ENCODE data around the gene ZNF346. TPM values are rescaled to one million over a fixed set of nuclear protein-coding genes. Genes with fewer than 3 reads are reported as not detected.

The ZNF346 gene
- total RNA-seq, 1 experiment from 2014 or later, result 18.4 TPM

DNA sequence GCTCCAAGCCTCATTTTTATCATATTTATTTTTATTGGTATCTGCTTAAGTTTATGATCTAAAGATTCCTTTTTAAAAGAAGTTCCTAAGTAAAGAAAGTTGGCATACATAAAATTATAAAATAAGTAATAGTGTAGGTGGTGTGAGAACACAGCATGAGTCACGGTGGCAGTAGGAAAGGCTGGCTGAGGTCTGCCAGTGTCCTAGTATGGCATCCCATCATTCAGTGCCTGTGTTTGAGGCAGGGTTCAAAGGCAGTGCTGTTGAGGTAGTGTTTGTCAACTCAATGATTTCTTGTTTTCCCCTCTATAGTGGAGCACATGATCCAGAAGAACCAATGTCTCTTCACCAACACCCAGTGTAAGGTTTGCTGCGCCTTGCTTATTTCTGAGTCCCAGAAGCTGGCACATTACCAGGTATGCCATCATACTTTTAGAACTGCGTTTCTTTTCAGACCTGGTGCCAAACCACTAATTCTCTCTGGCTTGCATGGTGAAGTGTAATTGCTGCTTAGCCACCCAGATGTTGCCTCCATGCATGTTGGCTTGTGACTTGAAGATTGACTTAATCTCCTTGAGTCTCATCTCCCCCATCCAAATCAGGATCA lies 18.4 kb downstream of the ZNF346 start (continued):
- TF ChIP-seq, protein P1, sequence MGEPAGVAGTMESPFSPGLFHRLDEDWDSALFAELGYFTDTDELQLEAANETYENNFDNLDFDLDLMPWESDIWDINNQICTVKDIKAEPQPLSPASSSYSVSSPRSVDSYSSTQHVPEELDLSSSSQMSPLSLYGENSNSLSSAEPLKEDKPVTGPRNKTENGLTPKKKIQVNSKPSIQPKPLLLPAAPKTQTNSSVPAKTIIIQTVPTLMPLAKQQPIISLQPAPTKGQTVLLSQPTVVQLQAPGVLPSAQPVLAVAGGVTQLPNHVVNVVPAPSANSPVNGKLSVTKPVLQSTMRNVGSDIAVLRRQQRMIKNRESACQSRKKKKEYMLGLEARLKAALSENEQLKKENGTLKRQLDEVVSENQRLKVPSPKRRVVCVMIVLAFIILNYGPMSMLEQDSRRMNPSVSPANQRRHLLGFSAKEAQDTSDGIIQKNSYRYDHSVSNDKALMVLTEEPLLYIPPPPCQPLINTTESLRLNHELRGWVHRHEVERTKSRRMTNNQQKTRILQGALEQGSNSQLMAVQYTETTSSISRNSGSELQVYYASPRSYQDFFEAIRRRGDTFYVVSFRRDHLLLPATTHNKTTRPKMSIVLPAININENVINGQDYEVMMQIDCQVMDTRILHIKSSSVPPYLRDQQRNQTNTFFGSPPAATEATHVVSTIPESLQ (CRISPR knock-in tag; IDR thresholded peaks at IDR 0.05), result no peak
- TF ChIP-seq, protein P2, sequence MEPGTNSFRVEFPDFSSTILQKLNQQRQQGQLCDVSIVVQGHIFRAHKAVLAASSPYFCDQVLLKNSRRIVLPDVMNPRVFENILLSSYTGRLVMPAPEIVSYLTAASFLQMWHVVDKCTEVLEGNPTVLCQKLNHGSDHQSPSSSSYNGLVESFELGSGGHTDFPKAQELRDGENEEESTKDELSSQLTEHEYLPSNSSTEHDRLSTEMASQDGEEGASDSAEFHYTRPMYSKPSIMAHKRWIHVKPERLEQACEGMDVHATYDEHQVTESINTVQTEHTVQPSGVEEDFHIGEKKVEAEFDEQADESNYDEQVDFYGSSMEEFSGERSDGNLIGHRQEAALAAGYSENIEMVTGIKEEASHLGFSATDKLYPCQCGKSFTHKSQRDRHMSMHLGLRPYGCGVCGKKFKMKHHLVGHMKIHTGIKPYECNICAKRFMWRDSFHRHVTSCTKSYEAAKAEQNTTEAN (CRISPR knock-in tag; IDR thresholded peaks at IDR 0.05), result no peak

DNA sequence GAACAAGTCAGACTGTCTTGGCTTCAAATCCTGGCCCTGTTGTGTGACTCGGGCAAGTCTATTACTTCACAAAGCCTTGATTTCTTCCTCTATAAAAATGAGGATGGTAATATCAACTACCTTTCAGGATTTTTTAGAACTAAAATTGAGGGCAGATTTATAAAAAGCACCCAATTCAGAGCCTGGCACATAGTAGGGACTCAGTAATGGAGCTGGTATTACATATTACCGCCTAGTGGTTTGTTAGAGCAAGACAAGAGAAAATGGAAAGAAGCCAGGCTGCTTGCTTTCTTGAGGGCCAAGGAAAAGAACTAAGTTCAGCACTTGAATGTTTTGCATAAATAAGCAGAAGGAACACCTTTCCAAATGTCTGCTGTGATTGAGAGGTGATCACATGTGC lies 19.4 kb downstream of the ZNF346 start:
- DNase-seq (ENCODE audit: low spot score), result no peak
- H3K27ac Mint-ChIP-seq, result no peak overlapping the region
- ChIA-PET POLR2A (interaction anchor here (0.6 kb wide), 1 partner anchor 29 kb away, joined by 7 read pairs; no protein-coding TSS in a partner anchor), CTCF (interaction anchor here (0.6 to 1.7 kb wide), 8 partner anchors 8 to 261 kb away, joined by 3 to 8 read pairs (median 4); partner anchors contain the start of gene ZNF346)
- peaks cover 34% of the 10 kb centered on the region for H3K36me3 Mint-ChIP-seq
- H3K4me3 Mint-ChIP-seq, result no peak overlapping the region
- ATAC-seq, result no peak
- H3K9me3 Mint-ChIP-seq, result no peaks in the 10 kb centered on the region
- no peaks in the 10 kb centered on the region for H3K27me3 Mint-ChIP-seq (ENCODE audit: low read depth)
- no peaks in the 10 kb centered on the region for H3K4me1 Mint-ChIP-seq
- no peak for TF ChIP-seq RELA (CRISPR knock-in tag; IDR thresholded peaks at IDR 0.05; ENCODE audit: borderline replicate concordance)
- TF ChIP-seq MYBL2 (CRISPR knock-in tag; IDR thresholded peaks at IDR 0.05), result no peak
- no peak for TF ChIP-seq HMGA2 (CRISPR knock-in tag; IDR thresholded peaks at IDR 0.05)
- no peak for TF ChIP-seq ZNF232 (CRISPR knock-in tag; IDR thresholded peaks at IDR 0.05)
- no peak for TF ChIP-seq ZBTB21 (CRISPR knock-in tag; IDR thresholded peaks at IDR 0.05; ENCODE audit: borderline replicate concordance)
- no peak for TF ChIP-seq NFATC4 (CRISPR knock-in tag; IDR thresholded peaks at IDR 0.05)
- TF ChIP-seq, protein P3, sequence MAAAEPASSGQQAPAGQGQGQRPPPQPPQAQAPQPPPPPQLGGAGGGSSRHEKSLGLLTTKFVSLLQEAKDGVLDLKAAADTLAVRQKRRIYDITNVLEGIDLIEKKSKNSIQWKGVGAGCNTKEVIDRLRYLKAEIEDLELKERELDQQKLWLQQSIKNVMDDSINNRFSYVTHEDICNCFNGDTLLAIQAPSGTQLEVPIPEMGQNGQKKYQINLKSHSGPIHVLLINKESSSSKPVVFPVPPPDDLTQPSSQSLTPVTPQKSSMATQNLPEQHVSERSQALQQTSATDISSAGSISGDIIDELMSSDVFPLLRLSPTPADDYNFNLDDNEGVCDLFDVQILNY (CRISPR knock-in tag; IDR thresholded peaks at IDR 0.05), result no peak
- TF ChIP-seq, protein P4, sequence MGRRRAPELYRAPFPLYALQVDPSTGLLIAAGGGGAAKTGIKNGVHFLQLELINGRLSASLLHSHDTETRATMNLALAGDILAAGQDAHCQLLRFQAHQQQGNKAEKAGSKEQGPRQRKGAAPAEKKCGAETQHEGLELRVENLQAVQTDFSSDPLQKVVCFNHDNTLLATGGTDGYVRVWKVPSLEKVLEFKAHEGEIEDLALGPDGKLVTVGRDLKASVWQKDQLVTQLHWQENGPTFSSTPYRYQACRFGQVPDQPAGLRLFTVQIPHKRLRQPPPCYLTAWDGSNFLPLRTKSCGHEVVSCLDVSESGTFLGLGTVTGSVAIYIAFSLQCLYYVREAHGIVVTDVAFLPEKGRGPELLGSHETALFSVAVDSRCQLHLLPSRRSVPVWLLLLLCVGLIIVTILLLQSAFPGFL (CRISPR knock-in tag; IDR thresholded peaks at IDR 0.05; ENCODE audit: borderline replicate concordance), result no peak
- no peak for TF ChIP-seq JUN (CRISPR knock-in tag; IDR thresholded peaks at IDR 0.05)
- no peak for TF ChIP-seq ZNF396 (CRISPR knock-in tag; IDR thresholded peaks at IDR 0.05; ENCODE audit: borderline replicate concordance)
- no peak for TF ChIP-seq NFYB (CRISPR knock-in tag; conservative IDR thresholded peaks at IDR 0.05; ENCODE audit: low read depth)
- no peak for TF ChIP-seq GABPB1 (CRISPR knock-in tag; IDR thresholded peaks at IDR 0.05)
- TF ChIP-seq, protein P5, sequence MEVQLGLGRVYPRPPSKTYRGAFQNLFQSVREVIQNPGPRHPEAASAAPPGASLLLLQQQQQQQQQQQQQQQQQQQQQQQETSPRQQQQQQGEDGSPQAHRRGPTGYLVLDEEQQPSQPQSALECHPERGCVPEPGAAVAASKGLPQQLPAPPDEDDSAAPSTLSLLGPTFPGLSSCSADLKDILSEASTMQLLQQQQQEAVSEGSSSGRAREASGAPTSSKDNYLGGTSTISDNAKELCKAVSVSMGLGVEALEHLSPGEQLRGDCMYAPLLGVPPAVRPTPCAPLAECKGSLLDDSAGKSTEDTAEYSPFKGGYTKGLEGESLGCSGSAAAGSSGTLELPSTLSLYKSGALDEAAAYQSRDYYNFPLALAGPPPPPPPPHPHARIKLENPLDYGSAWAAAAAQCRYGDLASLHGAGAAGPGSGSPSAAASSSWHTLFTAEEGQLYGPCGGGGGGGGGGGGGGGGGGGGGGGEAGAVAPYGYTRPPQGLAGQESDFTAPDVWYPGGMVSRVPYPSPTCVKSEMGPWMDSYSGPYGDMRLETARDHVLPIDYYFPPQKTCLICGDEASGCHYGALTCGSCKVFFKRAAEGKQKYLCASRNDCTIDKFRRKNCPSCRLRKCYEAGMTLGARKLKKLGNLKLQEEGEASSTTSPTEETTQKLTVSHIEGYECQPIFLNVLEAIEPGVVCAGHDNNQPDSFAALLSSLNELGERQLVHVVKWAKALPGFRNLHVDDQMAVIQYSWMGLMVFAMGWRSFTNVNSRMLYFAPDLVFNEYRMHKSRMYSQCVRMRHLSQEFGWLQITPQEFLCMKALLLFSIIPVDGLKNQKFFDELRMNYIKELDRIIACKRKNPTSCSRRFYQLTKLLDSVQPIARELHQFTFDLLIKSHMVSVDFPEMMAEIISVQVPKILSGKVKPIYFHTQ (CRISPR knock-in tag; IDR thresholded peaks at IDR 0.05), result no peak
- no peak for TF ChIP-seq MXD4 (CRISPR knock-in tag; IDR thresholded peaks at IDR 0.05; ENCODE audit: borderline replicate concordance)
- TF ChIP-seq, protein P6, sequence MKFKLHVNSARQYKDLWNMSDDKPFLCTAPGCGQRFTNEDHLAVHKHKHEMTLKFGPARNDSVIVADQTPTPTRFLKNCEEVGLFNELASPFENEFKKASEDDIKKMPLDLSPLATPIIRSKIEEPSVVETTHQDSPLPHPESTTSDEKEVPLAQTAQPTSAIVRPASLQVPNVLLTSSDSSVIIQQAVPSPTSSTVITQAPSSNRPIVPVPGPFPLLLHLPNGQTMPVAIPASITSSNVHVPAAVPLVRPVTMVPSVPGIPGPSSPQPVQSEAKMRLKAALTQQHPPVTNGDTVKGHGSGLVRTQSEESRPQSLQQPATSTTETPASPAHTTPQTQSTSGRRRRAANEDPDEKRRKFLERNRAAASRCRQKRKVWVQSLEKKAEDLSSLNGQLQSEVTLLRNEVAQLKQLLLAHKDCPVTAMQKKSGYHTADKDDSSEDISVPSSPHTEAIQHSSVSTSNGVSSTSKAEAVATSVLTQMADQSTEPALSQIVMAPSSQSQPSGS (CRISPR knock-in tag; IDR thresholded peaks at IDR 0.05; ENCODE audit: borderline replicate concordance, low read depth), result no peak
- TF ChIP-seq, protein P7, sequence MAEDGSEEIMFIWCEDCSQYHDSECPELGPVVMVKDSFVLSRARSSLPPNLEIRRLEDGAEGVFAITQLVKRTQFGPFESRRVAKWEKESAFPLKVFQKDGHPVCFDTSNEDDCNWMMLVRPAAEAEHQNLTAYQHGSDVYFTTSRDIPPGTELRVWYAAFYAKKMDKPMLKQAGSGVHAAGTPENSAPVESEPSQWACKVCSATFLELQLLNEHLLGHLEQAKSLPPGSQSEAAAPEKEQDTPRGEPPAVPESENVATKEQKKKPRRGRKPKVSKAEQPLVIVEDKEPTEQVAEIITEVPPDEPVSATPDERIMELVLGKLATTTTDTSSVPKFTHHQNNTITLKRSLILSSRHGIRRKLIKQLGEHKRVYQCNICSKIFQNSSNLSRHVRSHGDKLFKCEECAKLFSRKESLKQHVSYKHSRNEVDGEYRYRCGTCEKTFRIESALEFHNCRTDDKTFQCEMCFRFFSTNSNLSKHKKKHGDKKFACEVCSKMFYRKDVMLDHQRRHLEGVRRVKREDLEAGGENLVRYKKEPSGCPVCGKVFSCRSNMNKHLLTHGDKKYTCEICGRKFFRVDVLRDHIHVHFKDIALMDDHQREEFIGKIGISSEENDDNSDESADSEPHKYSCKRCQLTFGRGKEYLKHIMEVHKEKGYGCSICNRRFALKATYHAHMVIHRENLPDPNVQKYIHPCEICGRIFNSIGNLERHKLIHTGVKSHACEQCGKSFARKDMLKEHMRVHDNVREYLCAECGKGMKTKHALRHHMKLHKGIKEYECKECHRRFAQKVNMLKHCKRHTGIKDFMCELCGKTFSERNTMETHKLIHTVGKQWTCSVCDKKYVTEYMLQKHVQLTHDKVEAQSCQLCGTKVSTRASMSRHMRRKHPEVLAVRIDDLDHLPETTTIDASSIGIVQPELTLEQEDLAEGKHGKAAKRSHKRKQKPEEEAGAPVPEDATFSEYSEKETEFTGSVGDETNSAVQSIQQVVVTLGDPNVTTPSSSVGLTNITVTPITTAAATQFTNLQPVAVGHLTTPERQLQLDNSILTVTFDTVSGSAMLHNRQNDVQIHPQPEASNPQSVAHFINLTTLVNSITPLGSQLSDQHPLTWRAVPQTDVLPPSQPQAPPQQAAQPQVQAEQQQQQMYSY (CRISPR knock-in tag; IDR thresholded peaks at IDR 0.05), result no peak
- TF ChIP-seq NFE2L1 (CRISPR knock-in tag; IDR thresholded peaks at IDR 0.05), result no peak
- TF ChIP-seq ATF1 (CRISPR knock-in tag; IDR thresholded peaks at IDR 0.05), result no peak

Measured in WTC11 (cell line).